ENCODE measurements around the gene MYO1F. TPM values are rescaled to one million over a fixed set of nuclear protein-coding genes. Genes with fewer than 3 reads are reported as not detected.

MYO1F gene
- total and polyA plus RNA-seq, 10 of the 15 experiments (the other 5 are each of a cell fraction or from before 2014, with no cell fraction given), result 3.5 to 49.4 (median 31.3) TPM

- TF ChIP-seq ZNF592 (IDR thresholded peaks at IDR 0.05) (no peak), MXI1 (IDR thresholded peaks at IDR 0.05; ENCODE audit: low read depth, low read length) (no peak), RAD21 (IDR thresholded peaks at IDR 0.05; ENCODE audit: insufficient read depth, low read depth, low read length) (no peak), JUNB (IDR thresholded peaks at IDR 0.05) (no peak), PML (IDR thresholded peaks at IDR 0.05; ENCODE audit: low read length) (no peak), IRF4 (IDR thresholded peaks at IDR 0.05; ENCODE audit: low read depth, low read length) (no peak), EGR1 (IDR thresholded peaks at IDR 0.05; ENCODE audit: borderline replicate concordance in 1 of 2, low read depth in 2 of 2, low read length in 2 of 2) (no peak), CHD4 (IDR thresholded peaks at IDR 0.05) (no peak), NFIC (IDR thresholded peaks at IDR 0.05; ENCODE audit: low read depth, low read length) (no peak), LARP7 (IDR thresholded peaks at IDR 0.05) (no peak), CREB1 (IDR thresholded peaks at IDR 0.05; ENCODE audit: low read depth) (no peak)
Measured at GRCh38 chr19:8607386-8607785, 30.1 kb upstream of the MYO1F start (continued).

GRCh38 chr19:8605514-8605913 is 28.3 kb upstream of the MYO1F start:
- intact Hi-C loops (cut with micrococcal nuclease; ENCODE audit: unreplicated experiment) (no loop called here), in situ Hi-C loops (cut with MboI) (no loop called here)
- Histone ChIP-seq H3K9me3 (replicated peaks; ENCODE audit: control insufficient read depth, insufficient read depth, low read length) (no peaks in the 10 kb centered on the region; the same call in 2 of the 3 replicates), H3K4me3 (no peak overlapping the region), H4K20me1 (ENCODE audit: control insufficient read depth, insufficient read depth) (no peaks in the 10 kb centered on the region), H3K9ac (ENCODE audit: control insufficient read depth, insufficient read depth, low read length) (no peak overlapping the region), H3K4me2 (ENCODE audit: control insufficient read depth, insufficient read depth) (no peak overlapping the region), H3K27ac (ENCODE audit: control insufficient read depth, insufficient read depth) (no peak overlapping the region), H3K79me2 (ENCODE audit: control insufficient read depth, insufficient read depth, low read length) (no peaks in the 10 kb centered on the region), H3K4me1 (ENCODE audit: control insufficient read depth, insufficient read depth, low read length) (no peaks in the 10 kb centered on the region), H3K36me3 (ENCODE audit: control insufficient read depth in 2 of 2, insufficient read depth in 2 of 2, low read length in 1 of 2) (no peaks in the 10 kb centered on the region), H2AFZ (ENCODE audit: control insufficient read depth, low read depth, low read length) (no peak overlapping the region), H3K27me3 (replicated peaks in 1 of 2; ENCODE audit: control insufficient read depth in 2 of 2, insufficient read depth in 2 of 2, low read length in 1 of 2) (no peaks in the 10 kb centered on the region; a peak in 2 of 4 replicates)
- POLR2A ChIA-PET, result no interaction called here
- no peak for DNase-seq (ENCODE audit: low read depth, low spot score)
- ATAC-seq, result no peak
- SMC1A ChIA-PET (ENCODE audit: uncharacterized antibody, unreplicated experiment), result no interaction called here
- FAIRE-seq, result no peak
- BruUV-seq (replicated peaks), result no TSS peak
- RAD21 ChIA-PET (ENCODE audit: unreplicated experiment), result no interaction called here
- WGBS (ENCODE audit: insufficient coverage, insufficient replicate concordance, low lambda C conversion rate, missing lambda C conversion rate), result 58% methylated on average over 17 of the region's 17 CpGs
- CTCF ChIA-PET, result no interaction called here
- TF ChIP-seq CREM (IDR thresholded peaks at IDR 0.05; ENCODE audit: low read depth) (no peak), IKZF1 (conservative IDR thresholded peaks at IDR 0.05) (no peak), SKIL (IDR thresholded peaks at IDR 0.05; ENCODE audit: low read depth, poor library complexity, severe bottlenecking) (no peak), RB1 (IDR thresholded peaks at IDR 0.05; ENCODE audit: borderline replicate concordance) (no peak), MAX (IDR thresholded peaks at IDR 0.05; ENCODE audit: low read depth, low read length) (no peak), BHLHE40 (IDR thresholded peaks at IDR 0.05; ENCODE audit: borderline replicate concordance in 1 of 2, low read depth in 2 of 2, low read length in 1 of 2) (no peak), ZZZ3 (IDR thresholded peaks at IDR 0.05; ENCODE audit: control insufficient read depth, insufficient read length, low read depth) (no peak), ASH2L (IDR thresholded peaks at IDR 0.05; ENCODE audit: borderline replicate concordance, low read depth) (no peak), EZH2 (IDR thresholded peaks at IDR 0.05; ENCODE audit: borderline replicate concordance, control insufficient read depth, low read depth, low read length) (no peak)
